LoVo (cell line): ENCODE measurements around the gene MAP4K2.

ENCODE experiments used
- DNase-seq: peaks from one replicate; pipeline ENCODE4 v3.0.0-alpha.2; 2016; ENCODE audit warnings: low spot score

Gene MAP4K2

GRCh38 chr11:64736654-64737053, 66.4 kb downstream of the MAP4K2 start:
- no peak for DNase-seq

DNA sequence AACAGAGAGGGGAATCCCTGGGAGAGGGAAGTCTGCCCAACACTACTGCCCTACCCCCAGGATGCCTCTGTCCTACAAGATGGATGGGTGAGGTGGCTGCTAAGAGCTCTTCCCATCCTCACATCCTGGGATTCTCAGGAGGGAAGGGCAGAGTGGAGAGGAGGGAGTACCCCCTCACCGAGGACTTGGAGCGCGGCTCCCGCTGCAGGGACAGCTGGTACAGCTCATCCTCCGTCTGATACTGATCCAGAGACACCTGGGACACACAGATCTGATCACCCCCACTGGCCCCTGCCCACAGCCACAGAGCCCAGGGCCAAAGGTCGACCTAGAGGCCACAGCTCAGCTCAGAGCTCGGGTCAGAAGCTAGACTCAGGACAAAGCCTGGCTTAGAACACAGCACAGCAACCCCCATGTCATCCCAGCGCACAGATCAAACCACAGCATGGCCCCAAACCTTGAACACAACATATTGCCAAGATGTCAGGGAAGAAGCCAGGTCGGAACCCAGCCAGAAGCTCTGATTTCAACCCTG, 67.2 kb downstream of the MAP4K2 start:
- DNase-seq = no peak
